ENCODE measurements around the gene SIRT5.

Gene SIRT5

DNA sequence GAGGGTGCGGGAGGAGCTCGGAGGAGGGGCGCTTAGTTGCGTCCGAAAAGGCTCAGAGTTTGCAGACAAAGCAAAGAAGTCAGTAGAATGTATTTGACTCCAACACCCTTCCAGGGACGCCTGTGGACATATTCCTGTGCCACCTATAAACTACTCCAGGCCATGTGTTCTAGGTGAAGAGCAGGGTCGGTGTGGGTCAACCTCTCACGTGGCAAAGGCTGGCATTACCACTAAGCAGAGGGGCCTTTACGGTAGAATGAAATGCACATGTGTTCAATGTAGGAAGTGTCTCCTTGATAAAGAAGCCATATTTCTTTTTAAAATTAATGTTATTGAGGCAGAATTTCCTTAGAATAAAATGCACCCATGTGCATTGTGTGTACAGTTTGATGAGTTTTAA lies 15.4 kb downstream of the SIRT5 start:
- no peak for DNase-seq (ENCODE audit: low read depth)

DNA sequence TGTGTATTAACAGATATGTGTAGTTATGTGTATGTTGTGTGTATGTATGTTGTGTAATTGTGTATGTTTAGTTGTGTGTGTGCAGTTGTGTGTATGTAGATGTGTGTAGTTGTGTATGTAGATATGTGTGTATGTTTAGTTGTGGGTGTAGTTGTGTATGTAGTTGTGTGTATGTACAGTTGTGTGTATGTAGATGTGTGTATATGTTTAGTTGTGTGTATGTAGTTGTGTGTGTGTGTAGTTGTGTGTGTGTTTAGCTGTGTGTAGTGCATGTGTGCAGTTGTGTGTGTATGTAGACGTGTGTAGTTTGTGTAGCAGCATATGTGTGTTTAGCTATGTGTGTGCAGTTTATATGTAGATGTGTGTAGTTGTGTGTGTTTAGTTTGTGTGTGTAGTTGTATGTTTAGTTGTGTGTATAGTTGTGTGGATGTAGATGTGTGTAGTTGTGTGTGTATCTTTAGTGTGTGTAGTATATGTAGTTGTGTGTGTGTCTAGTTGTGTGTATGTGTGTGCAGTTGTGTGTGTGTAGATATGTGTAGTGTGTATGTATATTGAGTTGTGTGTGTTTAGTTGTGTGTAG lies 16.3 kb downstream of the SIRT5 start:
- DNase-seq (ENCODE audit: low read depth), result no peak

DNA sequence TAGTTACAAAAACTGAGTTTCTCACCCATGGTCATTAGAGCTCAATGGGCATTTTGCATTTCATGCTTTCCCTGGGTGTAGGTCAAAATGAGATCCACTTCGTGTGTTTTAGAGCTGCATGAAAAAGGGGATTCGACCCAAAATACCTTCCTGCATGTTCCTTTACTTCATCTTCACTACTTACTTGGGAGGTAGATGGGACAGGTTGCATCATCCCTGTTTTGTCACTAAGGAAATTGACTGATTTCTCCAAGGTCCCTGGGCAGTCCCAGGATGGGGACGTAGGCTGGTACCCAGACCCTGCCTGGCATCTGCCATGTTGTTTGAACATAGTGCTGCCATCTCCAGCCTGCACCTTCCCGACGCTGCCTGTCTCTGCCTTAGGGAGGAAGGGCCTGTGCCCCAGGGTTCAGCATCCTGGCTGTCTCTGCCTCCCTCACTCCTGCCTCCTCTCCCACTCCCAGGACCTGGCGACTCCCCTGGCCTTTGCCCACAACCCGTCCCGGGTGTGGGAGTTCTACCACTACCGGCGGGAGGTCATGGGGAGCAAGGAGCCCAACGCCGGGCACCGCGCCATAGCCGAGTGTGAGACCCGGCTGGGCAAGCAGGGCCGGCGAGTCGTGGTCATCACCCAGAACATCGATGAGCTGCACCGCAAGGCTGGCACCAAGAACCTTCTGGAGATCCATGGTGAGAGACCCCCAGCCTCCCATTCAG lies 17.0 kb downstream of the SIRT5 start:
- DNase-seq (ENCODE audit: low read depth), result no peak

GRCh38 chr6:13593103-13593502 lies 18.7 kb downstream of the SIRT5 start:
- no peak for DNase-seq (ENCODE audit: low read depth)

- no peak for DNase-seq (ENCODE audit: low read depth)
These were observed 19.3 kb downstream of the SIRT5 start for GRCh38 chr6:13593720-13594119.

DNA sequence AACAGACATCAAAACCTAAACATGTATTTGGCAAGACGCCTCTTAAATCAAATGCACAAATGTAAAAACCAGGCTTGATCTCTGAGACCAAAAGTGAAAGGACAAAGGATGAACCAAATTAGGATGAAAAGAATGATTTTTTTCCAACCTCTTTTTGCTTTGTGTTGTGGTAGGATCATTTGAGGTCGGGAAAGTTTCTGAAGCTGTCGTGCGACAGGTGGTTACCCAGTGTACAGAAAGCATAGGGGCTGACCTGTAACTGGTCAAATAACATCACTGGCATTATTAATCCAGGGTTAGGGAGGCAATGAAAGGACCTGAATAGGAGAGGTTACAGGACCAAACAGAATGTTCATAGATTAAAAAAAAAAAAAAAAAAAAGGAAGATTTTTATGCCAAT lies 22.7 kb downstream of the SIRT5 start:
- no peak for DNase-seq (ENCODE audit: low read depth)

DNA sequence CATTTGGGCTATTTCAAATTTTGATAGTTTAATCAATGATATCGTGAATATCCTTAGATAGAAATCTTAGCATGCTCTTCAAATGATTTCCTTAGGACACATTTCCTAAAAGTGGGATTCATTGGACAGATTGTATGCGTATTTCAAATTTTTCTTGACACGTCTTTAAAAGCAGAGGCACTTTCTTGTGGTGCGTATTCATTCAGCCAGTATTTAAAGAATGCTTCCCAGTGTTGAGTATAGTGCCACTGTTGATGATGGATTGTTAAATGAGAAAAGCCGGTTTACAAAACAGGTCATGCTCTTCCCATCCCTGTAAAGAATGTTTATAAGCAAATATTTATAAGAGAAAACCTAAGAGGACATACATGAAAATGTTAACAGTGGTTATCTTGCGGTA lies 25.6 kb downstream of the SIRT5 start:
- DNase-seq (ENCODE audit: low read depth), result no peak

DNA sequence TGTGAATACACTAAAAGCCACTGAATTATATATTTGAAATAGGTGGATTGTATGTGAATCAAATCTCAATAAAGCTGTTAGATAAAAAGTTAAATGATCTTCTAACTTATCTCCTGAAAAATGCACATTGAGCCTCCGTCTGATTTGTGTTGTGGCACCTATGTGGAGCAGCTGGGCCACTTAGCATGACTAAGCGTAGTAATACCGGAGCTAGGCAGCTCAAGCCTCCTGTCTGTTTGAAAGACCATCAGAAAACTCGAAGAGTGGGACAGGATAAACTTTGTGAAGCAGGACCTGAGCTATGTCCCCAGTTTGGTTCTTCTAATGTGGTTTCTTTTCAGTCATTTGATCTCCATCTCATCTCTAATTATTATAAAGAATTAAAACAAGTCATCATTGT lies 29.7 kb downstream of the SIRT5 start:
- DNase-seq (ENCODE audit: low read depth), result no peak

DNA sequence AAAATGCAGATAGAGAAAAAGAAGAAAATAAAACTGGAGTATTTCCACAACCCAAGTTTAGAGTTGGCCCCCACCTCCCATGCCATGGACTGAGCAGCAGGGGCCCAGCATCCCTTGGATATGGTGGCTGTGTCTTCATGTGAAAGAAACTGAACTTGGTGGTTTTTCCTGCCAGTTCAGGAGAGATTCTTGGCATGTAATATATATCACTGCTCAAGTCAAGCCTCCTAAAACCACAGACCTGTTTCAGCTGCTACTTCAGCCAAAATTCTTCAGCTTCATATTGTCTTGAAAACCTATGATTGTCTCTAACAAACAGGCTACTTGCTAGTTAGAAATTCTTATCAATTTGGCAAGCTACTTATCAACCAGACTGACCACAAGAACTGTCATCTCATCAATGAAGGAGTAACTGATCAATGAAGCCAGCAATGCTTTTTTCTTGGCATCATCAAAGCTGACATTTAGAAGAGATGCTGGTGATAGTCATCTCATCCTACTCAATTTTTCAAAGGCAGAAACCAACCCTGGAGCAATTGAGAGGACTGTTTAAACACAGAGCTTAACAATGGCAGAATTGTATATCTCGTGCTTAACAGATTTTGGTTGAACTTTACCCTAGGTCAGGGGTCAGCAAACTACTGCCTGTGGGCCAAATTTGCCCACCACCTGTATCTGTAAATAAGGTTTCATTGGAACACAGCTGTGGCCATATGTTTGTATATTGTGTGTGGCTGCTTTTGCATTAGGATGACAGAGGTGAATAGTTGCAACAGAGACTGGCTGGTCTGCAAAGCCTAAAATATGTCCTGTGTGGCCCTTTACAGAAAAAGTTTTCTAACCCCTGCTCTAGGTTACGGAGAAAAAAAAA lies 30.4 kb downstream of the SIRT5 start:
- no peak for DNase-seq (ENCODE audit: low read depth)

GRCh38 chr6:13605634-13606033 lies 31.2 kb downstream of the SIRT5 start:
- no peak for DNase-seq (ENCODE audit: low read depth)

- no peak for DNase-seq (ENCODE audit: low read depth)
These were observed 37.3 kb downstream of the SIRT5 start for GRCh38 chr6:13611715-13612114.

DNA sequence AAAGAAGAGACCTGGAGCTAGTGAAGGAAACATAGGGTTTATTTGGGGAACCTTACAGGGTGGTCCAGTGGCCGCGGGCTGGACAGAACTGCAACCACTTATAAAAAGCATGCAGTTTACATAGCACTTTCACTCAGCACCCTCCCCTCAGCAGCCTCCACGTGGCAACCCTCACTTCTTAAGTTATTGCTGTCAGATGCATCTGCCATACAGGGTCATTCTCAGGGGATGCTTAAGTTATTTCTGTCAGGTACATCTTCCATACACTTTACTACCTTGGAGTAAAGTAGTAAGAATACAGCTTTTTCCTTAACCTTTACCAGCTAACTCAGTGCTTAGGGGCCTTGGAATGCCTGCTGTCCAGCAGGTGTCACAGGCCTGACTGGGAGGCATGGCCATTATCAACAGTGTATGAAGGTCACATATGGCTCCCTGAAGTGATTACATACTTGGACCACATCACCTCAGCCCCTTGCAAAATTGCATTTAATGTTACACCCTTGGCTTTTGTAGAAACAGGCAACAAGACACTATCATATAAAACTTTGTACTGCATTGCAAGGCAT lies 38.7 kb downstream of the SIRT5 start:
- DNase-seq (ENCODE audit: low read depth), result no peak

GRCh38 chr6:13614126-13614925 lies 39.9 kb downstream of the SIRT5 start:
- no peak for DNase-seq (ENCODE audit: low read depth)

GRCh38 chr6:13614926-13615791 lies 40.8 kb downstream of the SIRT5 start, which contains the start of gene NOL7:
Gene NOL7, plus strand, starts transcription at chr6:13615335. Its CDS starts 24 bp downstream, at chr6:13615359.
- DNase-seq (ENCODE audit: low read depth), result peak; percentile 97

DNA sequence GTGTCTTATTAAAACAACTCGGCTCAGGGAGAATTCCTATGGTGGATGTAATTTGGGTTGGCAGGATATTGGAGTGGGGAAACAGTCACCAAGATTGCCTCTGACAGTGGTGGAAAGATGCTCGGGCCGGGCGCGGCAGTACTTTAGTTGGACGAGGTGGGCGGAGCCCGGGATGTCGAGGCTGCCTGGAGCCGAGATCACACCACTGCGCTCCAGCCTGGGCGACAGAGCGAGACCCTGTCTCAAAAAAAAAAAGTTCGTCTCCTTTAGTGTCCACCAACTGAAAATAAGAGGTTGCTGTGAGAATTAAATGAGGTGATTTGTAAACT lies 41.4 kb downstream of the SIRT5 start:
- peak; percentile 6 for DNase-seq (ENCODE audit: low read depth)

- no peak for DNase-seq (ENCODE audit: low read depth)
These were observed 42.7 kb downstream of the SIRT5 start for GRCh38 chr6:13617066-13617465.

DNA sequence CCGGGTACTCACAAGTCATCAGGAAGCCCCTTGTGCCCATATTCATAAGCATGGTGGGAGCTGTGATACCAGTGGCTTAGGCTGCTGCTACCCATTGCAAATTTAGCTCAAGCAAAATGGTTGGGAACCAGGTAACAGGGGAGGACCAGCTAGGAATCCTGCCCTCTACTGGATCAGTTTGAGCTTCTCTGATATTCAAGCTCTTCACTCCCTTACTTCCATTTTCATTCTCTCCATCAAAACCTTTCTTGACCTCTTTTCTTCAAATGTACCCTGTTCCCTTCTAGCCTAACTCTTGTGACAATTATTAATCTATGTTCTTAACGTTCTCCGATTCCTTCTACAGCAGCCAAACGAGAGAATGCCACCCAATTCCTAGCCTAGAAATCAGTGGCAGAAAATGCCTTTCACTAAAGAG lies 50.5 kb downstream of the SIRT5 start:
- DNase-seq (ENCODE audit: low read depth), result no peak

- DNase-seq (ENCODE audit: low read depth), result no peak
These were observed 55.2 kb downstream of the SIRT5 start for GRCh38 chr6:13629459-13630116.

DNA sequence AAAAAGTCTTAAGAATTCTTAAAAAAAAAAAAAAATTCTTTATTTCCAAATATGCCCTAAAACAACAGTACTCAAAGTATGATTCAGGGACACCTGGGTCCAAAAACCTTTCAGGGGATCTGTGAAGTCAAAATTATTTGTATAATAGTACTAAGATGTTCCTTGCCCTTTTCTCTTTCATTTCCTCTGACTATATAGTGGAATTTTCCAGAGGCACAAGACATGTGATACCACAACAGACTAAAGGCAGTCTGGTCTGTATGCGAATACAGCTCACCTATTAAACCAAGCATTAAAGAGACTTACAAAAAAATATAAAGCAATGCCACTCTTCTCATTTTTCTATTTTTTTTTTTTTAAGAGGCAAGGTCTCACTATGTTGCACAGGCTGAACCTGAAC lies 56.1 kb downstream of the SIRT5 start:
- no peak for DNase-seq (ENCODE audit: low read depth)

GRCh38 chr6:13633343-13633742 lies 58.9 kb downstream of the SIRT5 start:
- no peak for DNase-seq (ENCODE audit: low read depth)
